ENCODE measurements around the gene RAB5A. TPM values are rescaled to one million over a fixed set of nuclear protein-coding genes. Genes with fewer than 3 reads are reported as not detected.
"Not testable (repeated sequence)": the region's sequence is repeated elsewhere in the genome, so short reads cannot be mapped to it uniquely, and the experiment has no call there.

Gene RAB5A
- total RNA-seq, 1 donor from 2014 or later, result 45.2 TPM

- no peak for TF ChIP-seq CTCF (IDR thresholded peaks at IDR 0.05)
- H3K4me1 Mint-ChIP-seq, result peaks cover 41% of the 10 kb centered on the region
- H3K27me3 Mint-ChIP-seq, result no peaks in the 10 kb centered on the region
- ChIA-PET POLR2A (no interaction called here), CTCF (no interaction called here)
- no peak overlapping the region for H3K4me3 Mint-ChIP-seq
- no peak for DNase-seq
- no peak overlapping the region for H3K27ac Mint-ChIP-seq
- no peak for ATAC-seq (ENCODE audit: low read depth)
- intact Hi-C loops (cut with micrococcal nuclease), result no loop called here
- peaks cover 47% of the 10 kb centered on the region for H3K36me3 Mint-ChIP-seq (ENCODE audit: low read depth)
- no peaks in the 10 kb centered on the region for H3K9me3 Mint-ChIP-seq
Observed at GRCh38 chr3:19967812-19968211, 20.9 kb downstream of the RAB5A start.

DNA sequence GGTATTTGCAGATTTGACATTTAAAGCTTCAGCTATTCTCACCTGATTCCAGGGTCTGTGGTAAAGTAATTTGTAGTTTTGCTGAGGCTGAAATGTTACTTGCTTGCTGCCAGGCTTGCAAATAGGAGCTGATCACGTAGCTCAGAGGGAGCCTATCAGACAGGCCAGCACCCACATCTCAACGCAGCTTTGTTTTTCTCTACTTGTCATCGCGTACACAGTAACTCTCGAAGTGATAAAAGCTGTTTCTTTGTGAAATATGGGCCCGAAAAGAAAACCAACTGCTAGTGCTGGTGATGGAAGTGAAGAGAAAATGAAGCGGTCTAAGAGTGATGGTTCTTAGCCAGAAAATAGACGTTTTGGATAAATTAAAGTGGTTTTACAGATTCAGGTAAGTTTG lies 23.4 kb downstream of the RAB5A start:
- DNase-seq, result no peak
- Mint-ChIP-seq H3K9me3 (no peaks in the 10 kb centered on the region), H3K27me3 (no peaks in the 10 kb centered on the region), H3K27ac (no peak overlapping the region), H3K36me3 (ENCODE audit: low read depth) (peaks cover 55% of the 10 kb centered on the region), H3K4me1 (peaks cover 36% of the 10 kb centered on the region), H3K4me3 (no peak overlapping the region)
- POLR2A ChIA-PET, result no interaction called here
- CTCF ChIA-PET, result no interaction called here
- intact Hi-C loops (cut with micrococcal nuclease), result no loop called here
- ATAC-seq (ENCODE audit: low read depth), result no peak
- no peak for TF ChIP-seq CTCF (IDR thresholded peaks at IDR 0.05)

- Mint-ChIP-seq H3K27ac (no peak overlapping the region), H3K9me3 (no peaks in the 10 kb centered on the region), H3K27me3 (no peaks in the 10 kb centered on the region), H3K4me3 (no peak overlapping the region), H3K36me3 (ENCODE audit: low read depth) (peaks cover 59% of the 10 kb centered on the region), H3K4me1 (peaks cover 27% of the 10 kb centered on the region)
- CTCF ChIA-PET, result no interaction called here
- ATAC-seq (ENCODE audit: low read depth) (no peak), DNase-seq (no peak)
- POLR2A ChIA-PET, result no interaction called here
- no peak for TF ChIP-seq CTCF (IDR thresholded peaks at IDR 0.05)
- intact Hi-C loops (cut with micrococcal nuclease), result no loop called here
Observed at GRCh38 chr3:19972054-19972453, 25.2 kb downstream of the RAB5A start.

GRCh38 chr3:19988904-19989303 lies 42.0 kb downstream of the RAB5A start:
- ATAC-seq (ENCODE audit: low read depth); H3K27ac Mint-ChIP-seq; CTCF ChIA-PET; H3K27me3 Mint-ChIP-seq; H3K4me1 Mint-ChIP-seq; H3K4me3 Mint-ChIP-seq; H3K9me3 Mint-ChIP-seq; DNase-seq; intact Hi-C loops (cut with micrococcal nuclease): not testable (repeated sequence)
- POLR2A ChIA-PET, result interaction anchor here (0.6 kb wide), 1 partner anchor 134 kb away, joined by 3 read pairs; no protein-coding TSS in a partner anchor
- H3K36me3 Mint-ChIP-seq (ENCODE audit: low read depth), result peaks cover 27% of the 10 kb centered on the region

GRCh38 chr3:19994796-19995195 lies 47.9 kb downstream of the RAB5A start:
- DNase-seq (no peak), ATAC-seq (ENCODE audit: low read depth) (no peak)
- Mint-ChIP-seq H3K4me3 (no peak overlapping the region), H3K9me3 (peaks cover 3% of the 10 kb centered on the region), H3K36me3 (ENCODE audit: low read depth) (no peaks in the 10 kb centered on the region), H3K27ac (no peak overlapping the region), H3K27me3 (no peaks in the 10 kb centered on the region), H3K4me1 (no peaks in the 10 kb centered on the region)
- no peak for TF ChIP-seq CTCF (IDR thresholded peaks at IDR 0.05)
- intact Hi-C loops (cut with micrococcal nuclease), result no loop called here
- CTCF ChIA-PET, result no interaction called here
- POLR2A ChIA-PET, result no interaction called here

GRCh38 chr3:19997502-19997901 lies 50.6 kb downstream of the RAB5A start:
- DNase-seq, result no peak
- no peak for TF ChIP-seq CTCF (IDR thresholded peaks at IDR 0.05)
- no peak for ATAC-seq (ENCODE audit: low read depth)
- intact Hi-C loops (cut with micrococcal nuclease), result no loop called here
- POLR2A ChIA-PET, result no interaction called here
- no peak overlapping the region for H3K27ac Mint-ChIP-seq
- H3K9me3 Mint-ChIP-seq, result peaks cover 3% of the 10 kb centered on the region
- no peak overlapping the region for H3K4me3 Mint-ChIP-seq
- CTCF ChIA-PET, result no interaction called here
- no peaks in the 10 kb centered on the region for H3K27me3 Mint-ChIP-seq
- no peaks in the 10 kb centered on the region for H3K4me1 Mint-ChIP-seq
- no peaks in the 10 kb centered on the region for H3K36me3 Mint-ChIP-seq (ENCODE audit: low read depth)

Measured in activated B cell treated with CpG ODN at 0.5 μM for 24 hours (primary cell).